ENCODE data around the gene VHLL.

The VHLL gene

GRCh38 chr1:156281693-156282478, 17.2 kb downstream of the VHLL start:
- TF ChIP-seq MAX (IDR thresholded peaks at IDR 0.05; ENCODE audit: low read depth, low read length), result peak; percentile 24; the same call in 1 of the 2 replicates
- TF ChIP-seq CTCF (IDR thresholded peaks at IDR 0.05; ENCODE audit: low read depth, low read length), result no peak
- TF ChIP-seq MYC (IDR thresholded peaks at IDR 0.05; ENCODE audit: low read depth, low read length), result peak; percentile 35; the same call in 1 of the 2 replicates
- peak overlapping the region; percentile 100 for H3K4me3 ChIP-seq (ENCODE audit: low read depth, low read length)
- DNase-seq (ENCODE audit: low read depth), result peak; percentile 57

GRCh38 chr1:156281281-156281680, 17.8 kb downstream of the VHLL start:
- TF ChIP-seq CTCF (IDR thresholded peaks at IDR 0.05; ENCODE audit: low read depth, low read length), result peak; percentile 9
- TF ChIP-seq MYC (IDR thresholded peaks at IDR 0.05; ENCODE audit: low read depth, low read length), result no peak
- TF ChIP-seq MAX (IDR thresholded peaks at IDR 0.05; ENCODE audit: low read depth, low read length), result peak; percentile 97
- TF ChIP-seq POLR2A (IDR thresholded peaks at IDR 0.05; ENCODE audit: extremely low read depth, insufficient read length), result no peak
- peak; percentile 80 for DNase-seq (ENCODE audit: low read depth)
- peak overlapping the region; percentile 100 for H3K4me3 ChIP-seq (ENCODE audit: low read depth, low read length)

- DNase-seq (ENCODE audit: low read depth), result no peak
- no peak for TF ChIP-seq MYC (IDR thresholded peaks at IDR 0.05; ENCODE audit: low read depth, low read length)
- TF ChIP-seq POLR2A (IDR thresholded peaks at IDR 0.05; ENCODE audit: extremely low read depth, insufficient read length), result no peak
- no peak for TF ChIP-seq CTCF (IDR thresholded peaks at IDR 0.05; ENCODE audit: low read depth, low read length)
- TF ChIP-seq MAX (IDR thresholded peaks at IDR 0.05; ENCODE audit: low read depth, low read length), result no peak
- H3K4me3 ChIP-seq (ENCODE audit: low read depth, low read length), result no peak overlapping the region
These were observed 19.3 kb downstream of the VHLL start for GRCh38 chr1:156279837-156280236.

GRCh38 chr1:156276966-156277381, 22.1 kb downstream of the VHLL start:
- DNase-seq (ENCODE audit: low read depth), result peak; percentile 54
- H3K4me3 ChIP-seq (ENCODE audit: low read depth, low read length), result no peak overlapping the region
- TF ChIP-seq POLR2A (IDR thresholded peaks at IDR 0.05; ENCODE audit: extremely low read depth, insufficient read length) (no peak), MAX (IDR thresholded peaks at IDR 0.05; ENCODE audit: low read depth, low read length) (no peak), MYC (IDR thresholded peaks at IDR 0.05; ENCODE audit: low read depth, low read length) (no peak), CTCF (IDR thresholded peaks at IDR 0.05; ENCODE audit: low read depth, low read length) (no peak)

GRCh38 chr1:156276532-156276931, 22.6 kb downstream of the VHLL start:
- H3K4me3 ChIP-seq (ENCODE audit: low read depth, low read length), result no peak overlapping the region
- DNase-seq (ENCODE audit: low read depth), result peak; percentile 38
- TF ChIP-seq MYC (IDR thresholded peaks at IDR 0.05; ENCODE audit: low read depth, low read length) (no peak), POLR2A (IDR thresholded peaks at IDR 0.05; ENCODE audit: extremely low read depth, insufficient read length) (no peak), CTCF (IDR thresholded peaks at IDR 0.05; ENCODE audit: low read depth, low read length) (no peak), MAX (IDR thresholded peaks at IDR 0.05; ENCODE audit: low read depth, low read length) (no peak)
